Hepatocyte (in vitro differentiated cells): ENCODE data around the gene KCNH6. TPM values are rescaled to one million over a fixed set of nuclear protein-coding genes. Genes with fewer than 3 reads are reported as not detected.

Experiments
- DNase-seq: peaks from one replicate; pipeline ENCODE4 v3.0.0-alpha.2; 2016; ENCODE audit warnings: low spot score
- H2AFZ ChIP-seq: fragments of 200-600 bp; sonication (generic); 2 replicates; pipeline ENCODE4 v1.6.0; 2016; ENCODE audit warnings: antibody characterized with exemption, mild to moderate bottlenecking
- H3K27ac ChIP-seq: fragments of 200-600 bp; sonication (generic); 2 replicates; pipeline ENCODE4 v1.5.1; 2016; ENCODE audit warnings: mild to moderate bottlenecking
- H3K27me3 ChIP-seq: fragments of 200-600 bp; sonication (generic); 2 replicates; pipeline ENCODE4 v1.6.1; 2016
- H3K36me3 ChIP-seq: fragments of 200-600 bp; sonication (generic); replicated peaks from 2 replicates; pipeline ENCODE4 v1.5.1; 2016; ENCODE audit warnings: low read depth; ENCODE audit not compliant: insufficient read depth
- H3K4me1 ChIP-seq: fragments of 200-600 bp; sonication (generic); 2 replicates; pipeline ENCODE4 v1.5.1; 2016; ENCODE audit warnings: mild to moderate bottlenecking, moderate library complexity; ENCODE audit not compliant: insufficient read depth
- H3K4me2 ChIP-seq: fragments of 200-600 bp; sonication (generic); 2 replicates; pipeline ENCODE4 v1.6.0; 2016
- H3K4me3 ChIP-seq: fragments of 200-600 bp; sonication (generic); 2 replicates; pipeline ENCODE4 v1.5.1; 2016; ENCODE audit warnings: mild to moderate bottlenecking
- H3K79me2 ChIP-seq: fragments of 200-600 bp; sonication (generic); 2 replicates; pipeline ENCODE4 v1.6.0; 2017; ENCODE audit warnings: mild to moderate bottlenecking
- H3K9me2 ChIP-seq: fragments of 200-600 bp; sonication (generic); replicated peaks from 2 replicates; pipeline ENCODE4 v1.6.0; 2017; ENCODE audit warnings: mild to moderate bottlenecking; ENCODE audit not compliant: insufficient read depth
- H3K9me3 ChIP-seq: fragments of 200-600 bp; sonication (generic); 2 replicates; pipeline ENCODE4 v1.5.1; 2016; ENCODE audit warnings: low read depth, mild to moderate bottlenecking
- H4K20me1 ChIP-seq: fragments of 200-600 bp; sonication (generic); 2 replicates; pipeline ENCODE4 v1.6.0; 2016; ENCODE audit warnings: mild to moderate bottlenecking; ENCODE audit not compliant: insufficient read depth, poor library complexity, severe bottlenecking
- CTCF ChIP-seq: fragments of 200-600 bp; sonication (generic); IDR thresholded peaks from 2 replicates; pipeline ENCODE4 v1.5.1; 2016; ENCODE audit warnings: antibody characterized with exemption, mild to moderate bottlenecking; ENCODE audit not compliant: poor library complexity
- EZH2 ChIP-seq: fragments of 200-600 bp; sonication (generic); IDR thresholded peaks from 2 replicates; pipeline ENCODE4 v1.6.1; 2016; ENCODE audit warnings: antibody characterized with exemption, mild to moderate bottlenecking, borderline replicate concordance
- EZH2phosphoT487 ChIP-seq: fragments of 200-600 bp; sonication (generic); IDR thresholded peaks from one replicate; pipeline ENCODE4 v1.6.1; 2018; ENCODE audit warnings: antibody characterized with exemption, mild to moderate bottlenecking, low read depth, moderate library complexity; ENCODE audit not compliant: unreplicated experiment, severe bottlenecking
- WGBS: methylation state at CpG from one replicate; pipeline ENCODE4 v1.1.6; 2016; ENCODE audit warnings: low lambda C conversion rate; ENCODE audit errors: missing lambda C conversion rate; 5-methylcytosine and 5-hydroxymethylcytosine counted together
- polyA plus RNA-seq: library from polyadenylated mRNA; unstranded; fragments of >200 nt; fragmentation: Nextera tagmentation; extraction: Ambion mirVana; gene quantifications from 2 replicates; pipeline ENCODE4 v1.2.1, GENCODE V29; 2016
- total RNA-seq: library from RNA; depleted of rRNA; stranded (reverse); fragments of >200 nt; gene quantifications from 2 replicates; pipeline ENCODE4 v1.2.3, GENCODE V29; 2014

Gene KCNH6
- total and polyA plus RNA-seq, 2 experiments from 2014 or later = 0.33 TPM; not detected in 1

GRCh38 chr17:63477480-63478440 is 45.4 kb upstream of the KCNH6 start:
- H3K9me2 ChIP-seq = no peaks in the 10 kb centered on the region
- H3K4me2 ChIP-seq = peak overlapping the region; percentile 95
- no peaks in the 10 kb centered on the region for H3K79me2 ChIP-seq
- DNase-seq = peak; percentile 41
- no peak overlapping the region for H3K4me3 ChIP-seq
- H3K27me3 ChIP-seq = peaks cover 14% of the 10 kb centered on the region
- TF ChIP-seq CTCF = no peak
- TF ChIP-seq EZH2 = no peak
- no peak for TF ChIP-seq EZH2phosphoT487
- H3K36me3 ChIP-seq = no peaks in the 10 kb centered on the region
- H4K20me1 ChIP-seq = no peaks in the 10 kb centered on the region
- WGBS = 19% methylated on average over 41 of the region's 44 CpGs
- peak overlapping the region; percentile 20 for H2AFZ ChIP-seq
- H3K4me1 ChIP-seq = peaks cover 17% of the 10 kb centered on the region
- no peaks in the 10 kb centered on the region for H3K9me3 ChIP-seq
- peak overlapping the region; percentile 92 for H3K27ac ChIP-seq

- peaks cover 14% of the 10 kb centered on the region for H3K27me3 ChIP-seq
- H4K20me1 ChIP-seq = no peaks in the 10 kb centered on the region
- peak; percentile 68 for TF ChIP-seq CTCF
- TF ChIP-seq EZH2phosphoT487 = no peak
- no peak for TF ChIP-seq EZH2
- H3K4me3 ChIP-seq = no peak overlapping the region
- no peaks in the 10 kb centered on the region for H3K79me2 ChIP-seq
- no peaks in the 10 kb centered on the region for H3K36me3 ChIP-seq
- H3K4me2 ChIP-seq = peak overlapping the region; percentile 95
- no peaks in the 10 kb centered on the region for H3K9me2 ChIP-seq
- H3K4me1 ChIP-seq = peaks cover 17% of the 10 kb centered on the region
- no peaks in the 10 kb centered on the region for H3K9me3 ChIP-seq
- no peak overlapping the region for H3K27ac ChIP-seq
- WGBS = 47% methylated on average over 16 of the region's 16 CpGs
- no peak overlapping the region for H2AFZ ChIP-seq
- peak; percentile 90 for DNase-seq
These were observed 44.2 kb upstream of the KCNH6 start for GRCh38 chr17:63478814-63479494.

- H3K79me2 ChIP-seq = no peaks in the 10 kb centered on the region
- no peak for DNase-seq
- no peak overlapping the region for H2AFZ ChIP-seq
- no peak overlapping the region for H3K4me3 ChIP-seq
- no peaks in the 10 kb centered on the region for H3K9me2 ChIP-seq
- H4K20me1 ChIP-seq = no peaks in the 10 kb centered on the region
- 91% methylated on average over 17 of the region's 17 CpGs for WGBS
- peaks cover 14% of the 10 kb centered on the region for H3K27me3 ChIP-seq
- H3K4me1 ChIP-seq = peaks cover 17% of the 10 kb centered on the region
- TF ChIP-seq EZH2phosphoT487 (no peak), EZH2 (no peak), CTCF (no peak)
- H3K4me2 ChIP-seq = no peak overlapping the region
- no peaks in the 10 kb centered on the region for H3K36me3 ChIP-seq
- H3K27ac ChIP-seq = no peak overlapping the region
- no peaks in the 10 kb centered on the region for H3K9me3 ChIP-seq
These were observed 43.5 kb upstream of the KCNH6 start for GRCh38 chr17:63479495-63480184.
